Cardiac muscle cell (in vitro differentiated cells and primary cell): ENCODE data around the gene NAV2. TPM values are rescaled to one million over a fixed set of nuclear protein-coding genes. Genes with fewer than 3 reads are reported as not detected.

Experiments
- DNase-seq, 2 donors: peaks; one replicate each; pipeline versions ENCODE4 v3.0.0 to v3.0.0-alpha.2; 2010 to 2017; ENCODE audit warnings: low read depth in 1 of 2, low spot score in 1 of 2
- H3K27ac ChIP-seq: fragments of 200-600 bp; sonication (generic); 2 replicates; pipeline ENCODE4 v1.5.1; 2016
- H3K27me3 ChIP-seq: fragments of 200-600 bp; sonication (generic); 2 replicates; pipeline ENCODE4 v1.6.0; 2016; ENCODE audit warnings: control low read depth
- H3K36me3 ChIP-seq: fragments of 200-600 bp; sonication (generic); 2 replicates; pipeline ENCODE4 v1.5.1; 2016; ENCODE audit warnings: control low read depth
- H3K4me1 ChIP-seq: fragments of 200-600 bp; sonication (generic); 2 replicates; pipeline ENCODE4 v1.8.1; 2017; ENCODE audit warnings: low read depth, mild to moderate bottlenecking, mixed run types
- H3K4me3 ChIP-seq: fragments of 200-600 bp; sonication (generic); 2 replicates; pipeline ENCODE4 v1.5.1; 2016; ENCODE audit warnings: mild to moderate bottlenecking
- H3K9me3 ChIP-seq: fragments of 200-600 bp; sonication (generic); 2 replicates; pipeline ENCODE4 v1.5.1; 2017; ENCODE audit warnings: low read depth, mild to moderate bottlenecking, control low read depth
- CTCF ChIP-seq: IDR thresholded peaks from 2 replicates; pipeline ENCODE4 v1.5.1; 2012; ENCODE audit warnings: low read depth, mild to moderate bottlenecking, low read length
- polyA plus RNA-seq: library from polyadenylated mRNA; unstranded; fragments of >200 nt; fragmentation: Nextera tagmentation; extraction: Ambion mirVana; gene quantifications from 2 replicates; pipeline ENCODE4 v1.2.1, GENCODE V29; 2016
- total RNA-seq: library from RNA; depleted of rRNA; stranded (reverse); fragments of >200 nt; gene quantifications from 2 replicates; pipeline ENCODE4 v1.2.3, GENCODE V29; 2016

NAV2 gene
- total and polyA plus RNA-seq, 2 experiments from 2014 or later, result 113 to 164 TPM

DNA sequence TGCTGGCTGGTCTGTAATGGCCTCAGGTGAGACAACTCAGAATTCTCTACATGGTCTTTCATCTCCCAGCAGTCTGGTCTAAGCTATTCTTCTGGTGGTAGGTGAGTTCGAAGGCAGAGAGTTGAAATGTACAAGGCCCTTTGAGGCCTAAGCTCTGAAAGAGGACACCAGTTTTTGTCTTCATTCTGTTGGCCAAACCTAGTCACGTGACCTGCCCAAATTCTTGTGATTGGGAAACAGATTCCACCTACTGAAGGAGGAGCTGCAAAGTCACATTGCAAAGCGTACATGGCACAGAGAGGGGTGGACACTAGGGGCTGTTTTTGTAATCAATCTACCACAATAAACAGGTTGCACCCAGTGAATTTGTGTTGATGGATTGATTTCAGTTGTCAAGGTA lies 193.5 kb downstream of the NAV2 start:
- Histone ChIP-seq H3K4me1 (no peaks in the 10 kb centered on the region), H3K9me3 (no peaks in the 10 kb centered on the region), H3K27ac (no peak overlapping the region), H3K4me3 (no peak overlapping the region), H3K27me3 (peaks cover 3% of the 10 kb centered on the region), H3K36me3 (no peaks in the 10 kb centered on the region)
- DNase-seq, result no peak
- TF ChIP-seq CTCF, result no peak

DNA sequence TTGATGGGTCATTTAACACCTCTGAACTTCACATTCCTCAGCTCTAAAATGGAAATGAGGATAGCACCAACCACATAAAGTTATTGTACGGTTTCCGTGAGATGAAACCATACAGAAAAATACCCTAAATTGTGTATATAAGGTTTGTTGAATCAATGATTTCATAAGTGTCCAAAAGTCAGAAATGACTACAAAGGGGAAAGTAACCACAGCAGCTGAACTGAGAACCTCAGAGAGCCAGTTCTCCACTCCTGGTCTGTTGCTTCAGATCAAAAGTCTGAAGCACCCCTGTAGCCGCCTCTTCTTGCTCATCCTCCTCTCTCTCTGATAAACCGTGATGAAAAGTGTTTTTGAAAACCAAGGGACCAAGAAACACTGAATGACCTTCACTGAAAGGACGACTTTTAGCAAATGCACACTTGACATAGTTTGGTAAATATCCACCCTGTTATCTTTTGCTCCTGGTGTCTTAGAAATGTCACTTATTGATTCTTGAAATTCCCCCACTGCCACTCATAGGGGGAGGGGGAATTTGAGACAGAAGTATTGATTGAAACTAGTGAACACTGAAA lies 194.5 kb downstream of the NAV2 start:
- H3K4me1 ChIP-seq, result no peaks in the 10 kb centered on the region
- H3K9me3 ChIP-seq, result no peaks in the 10 kb centered on the region
- DNase-seq, result no peak
- peak overlapping the region; percentile 5 for H3K27ac ChIP-seq
- H3K4me3 ChIP-seq, result no peak overlapping the region
- peaks cover 3% of the 10 kb centered on the region for H3K27me3 ChIP-seq
- H3K36me3 ChIP-seq, result no peaks in the 10 kb centered on the region
- TF ChIP-seq CTCF, result no peak

- H3K4me1 ChIP-seq, result peaks cover 7% of the 10 kb centered on the region
- H3K4me3 ChIP-seq, result no peak overlapping the region
These were observed 195.2 kb downstream of the NAV2 start for GRCh38 chr11:19907839-19908238.

DNA sequence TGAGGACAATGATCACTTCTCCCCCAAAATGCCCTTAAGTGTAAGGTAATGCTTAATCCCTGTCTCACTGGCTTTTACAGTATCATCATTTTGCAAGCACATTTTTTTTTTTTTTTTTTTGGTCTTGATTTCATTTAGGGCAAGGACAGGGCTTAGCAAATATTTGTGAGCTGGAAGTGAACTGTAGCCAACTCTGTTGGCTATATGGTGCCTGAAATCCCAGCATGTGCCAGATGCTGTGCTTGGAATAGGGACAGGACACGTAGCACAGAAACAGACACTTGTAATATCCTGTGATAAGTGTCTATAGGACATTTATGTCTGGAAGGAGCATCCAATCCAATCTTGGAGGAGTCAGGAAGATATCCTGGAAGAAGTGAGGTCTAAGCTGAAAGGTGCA lies 198.3 kb downstream of the NAV2 start:
- Histone ChIP-seq H3K27me3 (no peaks in the 10 kb centered on the region), H3K9me3 (no peaks in the 10 kb centered on the region), H3K4me1 (peaks cover 18% of the 10 kb centered on the region), H3K36me3 (no peaks in the 10 kb centered on the region), H3K4me3 (no peak overlapping the region), H3K27ac (no peak overlapping the region)
- TF ChIP-seq CTCF, result no peak
- no peak for DNase-seq

More at GRCh38 chr11:19907839-19908238, 195.2 kb downstream of the NAV2 start:
- H3K36me3 ChIP-seq, result no peaks in the 10 kb centered on the region
- H3K27ac ChIP-seq, result no peak overlapping the region
- H3K27me3 ChIP-seq, result no peaks in the 10 kb centered on the region
- no peak for TF ChIP-seq CTCF
- no peaks in the 10 kb centered on the region for H3K9me3 ChIP-seq
- no peak for DNase-seq

- Histone ChIP-seq H3K36me3 (no peaks in the 10 kb centered on the region), H3K4me3 (no peak overlapping the region), H3K27ac (no peak overlapping the region), H3K27me3 (no peaks in the 10 kb centered on the region), H3K4me1 (peaks cover 18% of the 10 kb centered on the region), H3K9me3 (no peaks in the 10 kb centered on the region)
- no peak for DNase-seq
- no peak for TF ChIP-seq CTCF
These were observed 199.7 kb downstream of the NAV2 start for GRCh38 chr11:19912115-19912957.
